Stimulated activated CD4-positive, alpha-beta T cell treated with anti-CD3 and anti-CD28 coated beads, Interleukin-15, amount 100 ng/mL, for 48 hours (primary cell): ENCODE results near the gene VRTN.

ENCODE experiments used
- DNase-seq, 2 donors: peaks; one replicate each; pipeline ENCODE4 v3.0.0-alpha.2; 2020; ENCODE audit warnings: low read depth in 2 of 2

VRTN gene

GRCh38 chr14:74394549-74394948, 46.3 kb downstream of the VRTN start:
- DNase-seq, result no peak

- DNase-seq, result no peak
Observed at GRCh38 chr14:74395094-74395493, 46.8 kb downstream of the VRTN start.

- DNase-seq, result no peak
Observed at GRCh38 chr14:74400031-74400685, 51.9 kb downstream of the VRTN start.

GRCh38 chr14:74400919-74401503, 52.7 kb downstream of the VRTN start:
- DNase-seq, result no peak

- peak; percentile 18 to 40 for DNase-seq
Observed at GRCh38 chr14:74401504-74402241, 53.4 kb downstream of the VRTN start.

GRCh38 chr14:74402401-74403251, 54.4 kb downstream of the VRTN start:
- no peak for DNase-seq

GRCh38 chr14:74403619-74404417, 55.5 kb downstream of the VRTN start:
- no peak for DNase-seq

- DNase-seq, result no peak
Observed at GRCh38 chr14:74404435-74404834, 56.2 kb downstream of the VRTN start.

- no peak for DNase-seq
Observed at GRCh38 chr14:74405663-74406062, 57.4 kb downstream of the VRTN start.

GRCh38 chr14:74407021-74407800, 58.9 kb downstream of the VRTN start:
- no peak for DNase-seq

- DNase-seq, result no peak
Observed at GRCh38 chr14:74407801-74408154, 59.5 kb downstream of the VRTN start.

- DNase-seq, result no peak
Observed at GRCh38 chr14:74408870-74409269, 60.6 kb downstream of the VRTN start.

- DNase-seq, result no peak
Observed at GRCh38 chr14:74409441-74409840, 61.2 kb downstream of the VRTN start.
